Measurements from ENCODE around the gene FOXN3.

The FOXN3 gene

GRCh38 chr14:89248411-89249064 lies 168.5 kb downstream of the FOXN3 start:
- no peak for DNase-seq

DNA sequence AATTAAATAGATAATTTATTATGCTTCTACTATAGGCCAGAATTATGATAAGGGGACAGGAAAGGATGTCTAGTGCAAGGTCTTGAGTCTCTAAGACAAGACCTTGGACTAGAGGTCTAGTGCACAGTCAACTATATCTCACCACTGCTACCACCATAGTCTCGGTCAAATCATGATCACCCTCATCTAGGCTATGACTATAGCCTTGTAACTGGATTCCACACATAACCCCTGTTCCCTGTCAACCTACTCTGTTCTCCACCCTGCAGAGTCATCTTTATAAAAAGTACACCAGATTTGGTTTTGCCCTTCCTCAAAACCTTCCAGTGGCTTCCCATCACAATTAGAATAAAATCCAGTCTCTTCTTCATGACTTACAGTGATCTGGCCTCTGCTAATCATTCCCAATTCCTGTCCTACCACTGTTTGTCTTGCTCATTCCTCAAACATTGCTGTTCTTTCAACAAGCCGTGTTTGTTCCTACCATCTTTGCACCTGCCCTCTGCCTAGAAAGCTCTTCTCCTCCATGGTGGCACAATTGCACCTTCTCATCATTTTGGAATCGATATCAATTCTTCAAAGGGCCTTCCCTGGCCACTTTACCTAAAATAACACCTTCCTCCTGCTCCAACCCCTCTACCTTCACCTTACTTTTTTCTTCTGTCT lies 169.4 kb downstream of the FOXN3 start:
- DNase-seq = no peak

- DNase-seq = no peak
These were observed 170.7 kb downstream of the FOXN3 start for GRCh38 chr14:89246290-89246689.

DNA sequence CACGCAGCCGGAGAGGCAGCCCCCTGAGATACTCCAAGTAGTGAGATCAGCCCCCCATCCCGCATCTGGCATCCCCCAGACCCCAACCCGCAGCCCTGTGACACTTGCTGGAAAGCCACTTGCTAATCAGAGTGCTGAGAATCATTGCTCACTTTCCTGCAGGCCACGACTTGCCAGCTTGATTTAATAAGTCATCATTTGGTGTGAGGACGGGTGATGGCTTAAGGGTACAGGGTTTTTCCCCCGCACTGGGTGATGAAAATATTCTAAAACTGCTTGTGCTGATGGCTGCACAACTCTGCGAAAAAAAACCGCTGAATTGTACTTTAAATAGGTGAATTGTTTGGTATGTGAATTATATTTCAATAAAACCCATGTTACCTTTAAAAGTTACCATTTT lies 171.2 kb downstream of the FOXN3 start:
- DNase-seq = no peak

DNA sequence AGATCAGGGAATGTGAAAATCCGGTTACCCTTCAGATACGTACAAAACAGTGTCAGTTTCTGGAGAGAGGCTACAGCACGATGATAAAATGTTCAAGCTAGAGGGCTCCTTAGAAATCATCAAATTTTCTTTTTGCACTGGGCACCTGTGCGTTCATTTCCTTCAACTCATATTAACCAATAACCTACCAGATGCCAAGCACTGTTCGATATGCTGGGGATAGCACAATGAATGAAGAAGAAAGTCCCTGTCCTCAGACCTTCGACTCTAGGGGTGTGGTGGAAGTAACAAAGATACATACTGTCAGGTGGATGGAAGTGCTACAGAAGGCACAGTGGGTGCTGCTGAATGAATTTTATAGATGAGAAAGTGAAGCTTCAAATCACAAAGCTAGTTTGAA lies 172.3 kb downstream of the FOXN3 start:
- no peak for DNase-seq

DNA sequence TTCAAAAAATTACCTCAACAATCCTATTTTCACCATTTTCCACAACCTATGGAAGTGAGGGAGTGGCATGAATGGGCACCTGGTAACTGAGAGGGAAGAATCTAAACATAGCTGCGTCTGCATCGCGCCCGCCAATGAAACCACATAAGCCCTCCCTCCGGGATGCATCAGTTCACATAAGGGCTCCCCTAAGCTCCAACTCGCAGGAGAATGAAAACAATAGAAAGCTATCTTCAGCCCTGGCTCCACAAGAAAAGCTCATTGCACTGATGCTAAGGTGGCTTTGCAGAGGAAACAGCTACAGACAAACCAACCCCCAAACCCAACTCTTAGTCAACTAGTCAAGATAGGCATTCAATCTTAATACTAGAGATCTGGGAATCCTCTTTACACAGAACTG lies 173.3 kb downstream of the FOXN3 start:
- DNase-seq = no peak

- DNase-seq = no peak
These were observed 173.7 kb downstream of the FOXN3 start for GRCh38 chr14:89243286-89243685.

- DNase-seq = no peak
These were observed 174.3 kb downstream of the FOXN3 start for GRCh38 chr14:89242652-89243279.

DNA sequence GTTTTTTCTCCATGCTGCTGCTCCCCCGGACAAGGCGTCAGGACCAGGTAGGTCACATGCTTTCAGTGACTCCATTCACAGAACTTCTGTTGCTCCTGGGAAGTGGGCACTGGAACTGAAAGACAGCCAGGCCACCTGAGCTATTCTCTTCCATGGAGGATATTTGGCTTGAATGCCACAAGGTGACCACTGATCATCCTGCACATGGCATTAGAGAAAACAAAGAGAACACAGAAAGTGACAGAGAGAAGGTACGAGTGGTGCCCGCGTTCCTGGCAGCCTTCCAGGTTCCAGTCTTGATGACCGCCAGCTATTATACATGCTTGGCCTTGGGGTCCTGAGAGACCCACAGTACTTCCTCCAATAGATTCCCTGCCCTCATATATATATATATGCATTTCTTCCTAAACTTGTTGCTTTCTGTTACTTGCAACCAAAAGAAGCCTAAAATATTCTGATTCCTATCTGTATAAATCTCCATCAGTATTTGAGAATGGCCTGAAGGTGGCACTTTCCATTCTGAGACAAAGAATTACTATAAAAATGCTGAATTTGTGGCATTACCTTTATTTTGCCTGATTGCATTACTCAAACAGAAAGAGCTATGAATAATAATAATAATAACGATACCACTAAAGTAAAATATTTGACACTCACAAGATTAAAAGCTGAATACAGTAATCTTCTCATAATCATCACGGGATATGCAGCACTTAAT lies 174.9 kb downstream of the FOXN3 start:
- DNase-seq = no peak

DNA sequence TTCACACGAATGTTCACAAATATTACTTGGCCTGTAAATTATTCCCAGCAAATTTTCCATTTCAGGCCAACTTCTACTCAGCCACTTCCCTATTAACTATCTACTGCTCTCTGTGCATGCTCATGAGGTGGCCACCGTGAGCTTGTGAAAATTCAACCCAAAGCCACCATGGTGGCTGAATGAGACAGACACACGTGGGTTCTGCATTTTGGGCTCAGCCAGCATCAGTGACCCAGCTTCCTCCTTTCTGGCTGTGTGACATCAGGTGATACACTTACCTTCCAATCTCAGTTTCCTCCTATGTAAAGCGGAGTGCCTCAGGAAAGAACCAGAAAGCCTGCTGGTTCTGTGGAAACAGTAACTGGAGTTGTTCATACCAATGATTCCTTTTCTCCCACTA lies 175.8 kb downstream of the FOXN3 start:
- no peak for DNase-seq

DNA sequence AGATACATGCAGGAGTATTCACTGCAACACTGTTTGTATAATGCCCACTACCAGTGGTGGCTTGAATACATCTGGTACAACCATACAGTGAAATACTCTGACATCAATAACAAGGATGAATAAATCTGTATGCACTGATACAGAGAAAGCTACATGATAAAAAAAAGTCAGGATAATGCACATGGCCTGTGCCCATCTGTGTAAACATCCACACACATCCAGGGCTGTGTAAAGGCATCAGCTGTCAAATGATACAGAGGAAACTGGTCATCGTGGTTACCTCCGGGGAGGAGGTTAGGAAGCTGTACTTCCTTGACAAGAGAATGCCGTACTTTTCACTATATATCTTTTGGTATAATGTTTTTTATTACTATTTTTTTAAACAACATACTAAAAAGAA lies 176.6 kb downstream of the FOXN3 start:
- DNase-seq = no peak

GRCh38 chr14:89239023-89239422 lies 178.0 kb downstream of the FOXN3 start:
- DNase-seq = no peak

GRCh38 chr14:89237921-89238529 lies 179.0 kb downstream of the FOXN3 start:
- DNase-seq = no peak

DNA sequence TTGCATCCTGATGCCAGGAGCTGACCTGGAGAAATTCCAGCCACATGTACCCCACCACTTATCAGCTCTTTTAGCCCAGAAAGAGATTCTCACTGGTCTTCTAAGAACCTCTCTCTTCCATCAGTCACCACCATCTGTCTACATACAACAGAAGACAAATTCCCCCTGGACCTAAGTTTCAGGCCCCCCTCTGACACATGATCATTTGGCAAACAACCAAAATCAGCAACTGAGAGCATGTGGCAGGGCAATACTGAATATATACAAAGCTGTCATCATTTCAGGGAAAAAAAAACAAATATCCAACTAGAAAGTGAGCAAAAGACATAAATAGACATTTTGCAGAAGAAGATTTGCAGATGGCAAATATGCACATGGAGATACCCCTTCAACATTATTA lies 180.2 kb downstream of the FOXN3 start:
- no peak for DNase-seq

GRCh38 chr14:89233184-89233583 lies 183.8 kb downstream of the FOXN3 start:
- DNase-seq = no peak

GRCh38 chr14:89232265-89233070 lies 184.6 kb downstream of the FOXN3 start:
- DNase-seq = no peak

DNA sequence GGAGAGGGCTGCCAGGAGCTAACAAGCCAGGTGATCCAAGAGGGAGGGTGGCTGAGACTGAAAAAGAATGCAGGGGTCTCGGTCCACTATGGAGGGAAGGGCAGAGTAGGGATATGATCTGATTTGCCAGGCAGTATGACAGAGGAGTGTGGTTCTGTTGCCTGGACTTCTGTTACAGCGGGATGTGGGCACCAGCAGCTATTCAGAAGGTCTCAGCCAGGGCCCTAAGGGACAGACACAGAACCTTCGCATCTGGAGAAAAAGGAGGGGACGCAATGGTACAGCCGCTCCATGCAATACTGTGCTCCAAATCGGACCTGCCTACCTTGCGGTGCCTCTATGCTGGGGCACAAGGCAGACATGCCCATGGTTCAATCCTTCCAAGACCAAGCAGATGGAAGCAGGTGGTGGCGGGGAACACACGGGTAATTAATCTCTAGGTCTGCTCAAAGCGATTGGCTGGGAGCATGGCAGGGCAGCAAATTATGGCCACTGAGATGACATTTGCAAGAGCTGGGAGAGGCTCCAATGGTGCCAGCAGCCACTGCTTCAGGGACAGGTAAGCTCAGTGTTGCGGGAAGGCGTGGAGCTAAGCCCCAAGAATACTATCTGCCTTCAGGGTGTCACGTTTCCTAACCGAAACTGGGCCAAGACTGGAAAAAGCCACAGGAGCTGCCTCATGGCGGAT lies 185.5 kb downstream of the FOXN3 start:
- no peak for DNase-seq

DNA sequence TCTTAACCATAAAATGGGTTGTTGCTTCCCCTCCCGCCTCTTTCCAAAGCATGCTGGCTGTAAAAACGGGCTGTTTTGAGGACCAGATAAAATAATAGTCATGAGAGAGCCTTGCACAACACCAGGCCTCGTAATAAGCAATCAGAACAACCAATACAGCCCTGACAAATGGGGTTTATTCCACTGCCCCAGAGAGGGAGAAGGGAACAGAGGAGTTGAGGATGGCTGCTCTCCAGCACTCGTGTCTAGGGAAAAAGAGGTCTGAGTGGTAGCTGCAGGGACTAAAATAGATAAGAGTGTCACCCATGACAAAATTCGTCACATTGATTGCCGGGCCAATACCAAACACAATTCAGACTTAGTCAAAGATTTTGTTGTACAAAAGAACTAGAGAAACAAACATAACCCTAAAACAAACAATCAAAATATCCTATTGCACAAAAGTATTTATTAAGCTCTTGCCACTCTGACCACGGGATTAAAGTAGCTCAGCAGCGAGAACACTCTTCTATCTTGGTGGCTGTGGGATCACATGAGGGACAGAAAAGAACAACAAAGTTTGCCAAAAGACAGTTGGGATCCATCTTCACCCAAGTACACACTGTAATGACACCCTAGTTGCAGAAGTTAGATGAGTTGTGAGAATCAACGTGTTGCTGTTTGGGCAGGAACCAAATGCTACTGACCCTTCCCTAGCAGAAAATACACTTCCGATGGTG lies 188.0 kb downstream of the FOXN3 start:
- no peak for DNase-seq

GRCh38 chr14:89227496-89227836 lies 189.6 kb downstream of the FOXN3 start:
- peak; percentile 19 for DNase-seq

DNA sequence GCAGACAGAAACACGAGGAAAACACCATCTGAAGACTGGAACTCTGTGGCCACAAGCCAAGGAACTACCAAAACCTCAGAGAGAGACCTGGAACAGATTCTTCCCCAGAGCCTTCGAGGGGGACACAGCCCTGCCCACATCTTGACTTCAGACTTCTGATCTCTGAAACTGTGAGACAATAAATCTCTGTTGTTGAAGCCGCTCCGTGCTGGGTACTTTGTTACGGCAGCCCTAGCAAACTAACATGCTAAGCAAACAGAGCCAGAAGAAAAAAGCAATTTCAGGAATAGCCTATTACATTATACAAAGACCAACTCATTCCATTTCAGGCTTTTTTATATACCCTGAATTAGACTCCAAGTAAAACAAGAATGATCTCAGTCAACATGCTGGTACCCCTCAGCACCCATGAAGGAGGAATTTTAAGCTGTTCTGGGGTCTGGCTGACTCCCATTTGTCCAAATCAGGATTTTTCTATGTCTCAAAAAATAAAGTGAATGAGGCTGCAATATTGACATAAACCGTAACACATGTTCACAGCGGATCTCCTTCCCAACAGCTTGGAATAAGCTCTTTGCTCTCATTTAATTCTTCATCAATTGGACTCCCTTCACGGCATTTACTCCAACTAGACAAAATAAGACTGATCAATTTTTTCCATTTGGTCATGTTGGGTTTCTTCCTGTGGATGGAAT lies 190.1 kb downstream of the FOXN3 start:
- DNase-seq = no peak

GRCh38 chr14:89225607-89226006 lies 191.4 kb downstream of the FOXN3 start:
- no peak for DNase-seq

All from kidney glomerular epithelial cell (primary cell).